GM12878 (cell line): Measurements from ENCODE around the gene POLA1. TPM values are rescaled to one million over a fixed set of nuclear protein-coding genes. Genes with fewer than 3 reads are reported as not detected.
A peak's percentile ranks its signal among the peaks of the same experiment; 100 is the strongest.

ENCODE experiments used
- ATAC-seq: fragments of 200-7000 bp; cut with Tn5 transposase; 3 replicates; pipeline ENCODE4 v1.9.1; 2020; ENCODE audit warnings: mild to moderate bottlenecking, moderate library complexity
- BruUV-seq: library from RNA; stranded (reverse); fragments of 400-500 nt; replicated peaks from 2 replicates; lab custom pipeline; 2021; lab: Mats Ljungman, UMichigan
- CTCF ChIA-PET: fragments of 300-600 bp; sonication (Branson Sonifier 250); formaldehyde crosslinking; extraction: SDS; loops from one replicate; lab custom pipeline; 2021; ENCODE audit warnings: inconsistent platforms; lab: Yijun Ruan, JAX
- POLR2A ChIA-PET: fragments of 350-600 bp; formaldehyde crosslinking; extraction: SDS; loops from one replicate; lab custom pipeline; 2021; ENCODE audit warnings: inconsistent platforms; lab: Charles Lee
- RAD21 ChIA-PET: fragments of 300-600 bp; sonication (Branson Sonifier 250); formaldehyde crosslinking; loops from one replicate; lab custom pipeline; 2023; ENCODE audit warnings: antibody characterized with exemption; ENCODE audit not compliant: unreplicated experiment; lab: Charles Lee
- SMC1A ChIA-PET: fragments of 300-600 bp; sonication (Branson Sonifier 250); formaldehyde crosslinking; loops from one replicate; lab custom pipeline; 2023; ENCODE audit not compliant: unreplicated experiment, uncharacterized antibody; lab: Charles Lee
- DNase-seq: peaks from one replicate; pipeline ENCODE4 v3.0.0-alpha.2; 2011; ENCODE audit warnings: low read depth, low spot score
- FAIRE-seq: peaks from 3 replicates; lab custom pipeline; 2011; peaks lifted over from hg19 to GRCh38; lab: Jason Lieb, UNC
- H2AFZ ChIP-seq: 2 replicates; pipeline ENCODE4 v1.6.0; 2011; ENCODE audit warnings: low read depth, low read length, control low read depth; ENCODE audit not compliant: control insufficient read depth
- H3K27ac ChIP-seq: 2 replicates; pipeline ENCODE4 v1.5.1; 2011; ENCODE audit warnings: control low read depth; ENCODE audit not compliant: control insufficient read depth, insufficient read depth
- H3K27me3 ChIP-seq, 2 experiments: replicated peaks in 1 of 2; 2 replicates each; pipeline versions ENCODE4 v1.6.0 to v1.6.1; 2011; ENCODE audit warnings: low read length in 1 of 2; ENCODE audit not compliant: control insufficient read depth in 2 of 2, insufficient read depth in 2 of 2
- H3K36me3 ChIP-seq, 2 experiments: 2 replicates each; pipeline ENCODE4 v1.5.1; 2011; ENCODE audit warnings: low read length in 1 of 2; ENCODE audit not compliant: control insufficient read depth in 2 of 2, insufficient read depth in 2 of 2
- H3K4me1 ChIP-seq: 2 replicates; pipeline ENCODE4 v1.6.1; 2011; ENCODE audit warnings: mild to moderate bottlenecking, low read length, moderate library complexity, mixed read lengths; ENCODE audit not compliant: control insufficient read depth, insufficient read depth
- H3K4me2 ChIP-seq: 2 replicates; pipeline ENCODE4 v1.6.0; 2011; ENCODE audit warnings: control low read depth; ENCODE audit not compliant: control insufficient read depth, insufficient read depth
- H3K4me3 ChIP-seq: fragments of 200-600 bp; sonication (generic); 2 replicates; pipeline ENCODE4 v1.5.1; 2016
- H3K79me2 ChIP-seq: 2 replicates; pipeline ENCODE4 v1.6.0; 2011; ENCODE audit warnings: low read length; ENCODE audit not compliant: control insufficient read depth, insufficient read depth
- H3K9ac ChIP-seq: 2 replicates; pipeline ENCODE4 v1.8.0; 2011; ENCODE audit warnings: low read length, control low read depth, mixed read lengths; ENCODE audit not compliant: control insufficient read depth, insufficient read depth
- H3K9me3 ChIP-seq: replicated peaks from 3 replicates; pipeline ENCODE4 v1.5.1; 2011; ENCODE audit warnings: mild to moderate bottlenecking, low read length; ENCODE audit not compliant: control insufficient read depth, insufficient read depth
- H4K20me1 ChIP-seq: 2 replicates; pipeline ENCODE4 v1.6.0; 2011; ENCODE audit not compliant: control insufficient read depth, insufficient read depth
- BRCA1 ChIP-seq: IDR thresholded peaks from 2 replicates; pipeline ENCODE4 v1.6.1; 2011; ENCODE audit warnings: low read depth, low read length, improper control_type of control experiment
- CHD4 ChIP-seq: fragments of 200-600 bp; sonication (generic); IDR thresholded peaks from 2 replicates; pipeline ENCODE4 v1.6.1; 2016; ENCODE audit warnings: mild to moderate bottlenecking
- CREM ChIP-seq: IDR thresholded peaks from 2 replicates; pipeline ENCODE4 v1.6.1; 2014; ENCODE audit warnings: antibody characterized with exemption, low read depth
- EED ChIP-seq: sonication (generic); IDR thresholded peaks from 2 replicates; pipeline ENCODE4 v1.6.1; 2016; ENCODE audit warnings: antibody characterized with exemption, low read depth
- EGR1 ChIP-seq, 2 experiments: IDR thresholded peaks; 1 replicate in 1 of 2; 2 replicates in 1 of 2; pipeline ENCODE4 v1.6.1; 2011 to 2012; ENCODE audit warnings: low read depth in 2 of 2, low read length in 2 of 2, borderline replicate concordance in 1 of 2, mild to moderate bottlenecking in 1 of 2, moderate library complexity in 1 of 2
- EP300 ChIP-seq, 2 experiments: fragments of 150-350 bp in 1 of 2; IDR thresholded peaks; 2 replicates each; pipeline ENCODE4 v1.6.1; 2011 to 2012; ENCODE audit warnings: low read depth in 2 of 2, low read length in 2 of 2, borderline replicate concordance in 1 of 2, improper control_type of control experiment in 1 of 2, inconsistent platforms in 1 of 2; ENCODE audit not compliant: control insufficient read depth in 1 of 2
- MEF2B ChIP-seq: fragments of 450-650 bp; IDR thresholded peaks from 2 replicates; pipeline ENCODE4 v1.6.1; 2018; ENCODE audit warnings: mild to moderate bottlenecking, moderate library complexity; ENCODE audit not compliant: partially characterized antibody, poor library complexity, severe bottlenecking
- MYB ChIP-seq: fragments of 150-350 bp; IDR thresholded peaks from 2 replicates; pipeline ENCODE4 v1.6.1; 2014; ENCODE audit warnings: mild to moderate bottlenecking, low read depth, low read length, borderline replicate concordance
- POLR2A ChIP-seq: IDR thresholded peaks from 2 replicates; pipeline ENCODE4 v1.6.1; 2011; ENCODE audit warnings: low read depth, mild to moderate bottlenecking, low read length
- RUNX3 ChIP-seq: IDR thresholded peaks from 2 replicates; pipeline ENCODE4 v1.6.1; 2012; ENCODE audit warnings: low read length, inconsistent platforms
- SMAD5 ChIP-seq: IDR thresholded peaks from 2 replicates; pipeline ENCODE4 v1.6.1; 2016; ENCODE audit warnings: antibody characterized with exemption, low read depth
- TBL1XR1 ChIP-seq: IDR thresholded peaks from 2 replicates; pipeline ENCODE4 v1.6.1; 2012; ENCODE audit warnings: low read depth, low read length, improper control_type of control experiment
- WRNIP1 ChIP-seq: IDR thresholded peaks from 2 replicates; pipeline ENCODE4 v1.6.1; 2011; ENCODE audit warnings: low read depth, low read length, improper control_type of control experiment, borderline replicate concordance
- ZNF384 ChIP-seq: IDR thresholded peaks from 2 replicates; pipeline ENCODE4 v1.6.1; 2012; ENCODE audit warnings: low read depth, mild to moderate bottlenecking, low read length, improper control_type of control experiment, borderline replicate concordance
- WGBS: methylation state at CpG from one replicate; pipeline ENCODE4 v1.1.6; 2016; ENCODE audit warnings: low lambda C conversion rate; ENCODE audit not compliant: insufficient replicate concordance, insufficient coverage; ENCODE audit errors: missing lambda C conversion rate; 5-methylcytosine and 5-hydroxymethylcytosine counted together
- in situ Hi-C: fragments of 300-500 bp; cut with MboI; formaldehyde crosslinking; loops from 9 replicates; pipeline ENCODE4 v1.14.3; 2018; ENCODE audit warnings: mixed read lengths
- intact Hi-C: fragments of 100-400 bp; cut with micrococcal nuclease; formaldehyde crosslinking; loops from one replicate; pipeline ENCODE4 v1.14.2; 2022; ENCODE audit not compliant: unreplicated experiment
- polyA plus RNA-seq, 11 experiments: library from polyadenylated mRNA; depleted of rRNA in 4 of 11; unstranded in 6 of 11; stranded (reverse) in 5 of 11; fragments of >200 nt; fragmentation: Nextera tagmentation in 4 of 11; fragmentation: Illumina TruSeq in 1 of 11; extraction: Ambion mirVana in 4 of 11; extraction: Trizol in 1 of 11; gene quantifications; 1 replicate in 1 of 11; 2 replicates in 10 of 11; pipeline versions ENCODE4 v1.2.1 to v1.2.3, GENCODE V29; 2011 to 2016; ENCODE audit warnings: inconsistent platforms in 2 of 11, missing spikeins in 2 of 11, low read depth in 1 of 11
- total RNA-seq, 4 experiments: library from RNA; depleted of rRNA in 3 of 4; stranded (reverse); fragments of >200 nt in 3 of 4; fragmentation: Illumina TruSeq in 1 of 4; extraction: Trizol in 1 of 4; gene quantifications; 2 replicates each; pipeline versions ENCODE4 v1.2.1 to v1.2.3, GENCODE V29; 2013 to 2021
- TF ChIP-seq, protein P1 (sequence below): fragments of 450-650 bp; IDR thresholded peaks from 2 replicates; pipeline ENCODE4 v1.6.1; 2014; ENCODE audit warnings: mild to moderate bottlenecking
- TF ChIP-seq, protein P2 (sequence below): IDR thresholded peaks from 2 replicates; pipeline ENCODE4 v1.6.1; 2012; ENCODE audit warnings: low read length, inconsistent platforms

The POLA1 gene
- total and polyA plus RNA-seq, 10 of the 15 experiments (the other 5 are each of a cell fraction or from before 2014, with no cell fraction given), result 6.5 to 34.7 (median 24.8) TPM

DNA sequence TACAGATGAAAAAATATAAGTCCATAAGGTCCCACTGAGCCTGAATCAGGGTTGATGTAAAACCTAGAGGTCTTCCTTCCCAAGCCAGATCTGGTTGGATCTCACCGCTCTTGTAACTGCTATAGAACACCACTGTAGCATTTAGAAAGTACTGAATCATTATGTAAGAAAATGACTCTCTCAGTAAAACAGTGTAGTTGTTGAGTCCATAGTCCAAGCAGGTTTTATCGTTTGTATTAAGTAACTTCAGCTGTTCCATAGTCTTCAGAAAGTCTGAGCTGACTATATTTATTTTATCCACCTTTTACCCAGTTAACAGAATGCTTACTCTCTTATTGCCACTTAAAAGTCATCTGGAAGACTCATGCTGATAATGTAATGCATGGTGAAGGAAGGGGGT lies 82.2 kb downstream of the POLA1 start:
- DNase-seq, result no peak
- WGBS, result 41% methylated on average over 2 of the region's 2 CpGs
- ChIA-PET SMC1A (interaction anchor here (1.2 to 2.6 kb wide), 2 partner anchors 9 to 23 kb away, joined by 4 to 12 read pairs; no protein-coding TSS in a partner anchor), RAD21 (no interaction called here), CTCF (interaction anchor here (1.5 to 2.1 kb wide), 2 partner anchors 9 to 63 kb away, joined by 3 to 10 read pairs; no protein-coding TSS in a partner anchor), POLR2A (interaction anchor here (1.4 kb wide), 1 partner anchor 368 kb away, joined by 3 read pairs; no protein-coding TSS in a partner anchor)
- Histone ChIP-seq H3K4me2 (no peak overlapping the region), H3K4me3 (no peak overlapping the region), H3K9me3 (no peaks in the 10 kb centered on the region), H4K20me1 (no peaks in the 10 kb centered on the region), H2AFZ (no peak overlapping the region), H3K79me2 (no peaks in the 10 kb centered on the region), H3K36me3 (no peaks in the 10 kb centered on the region), H3K27ac (no peak overlapping the region), H3K9ac (no peak overlapping the region), H3K27me3 (no peaks in the 10 kb centered on the region), H3K4me1 (peaks cover 13% of the 10 kb centered on the region)
- in situ Hi-C loops, result no loop called here
- FAIRE-seq, result no peak
- intact Hi-C loops, result no loop called here
- TF ChIP-seq ZNF384 (no peak), POLR2A (no peak), RUNX3 (no peak), MYB (no peak)
- ATAC-seq, result no peak
- BruUV-seq, result no TSS peak

DNA sequence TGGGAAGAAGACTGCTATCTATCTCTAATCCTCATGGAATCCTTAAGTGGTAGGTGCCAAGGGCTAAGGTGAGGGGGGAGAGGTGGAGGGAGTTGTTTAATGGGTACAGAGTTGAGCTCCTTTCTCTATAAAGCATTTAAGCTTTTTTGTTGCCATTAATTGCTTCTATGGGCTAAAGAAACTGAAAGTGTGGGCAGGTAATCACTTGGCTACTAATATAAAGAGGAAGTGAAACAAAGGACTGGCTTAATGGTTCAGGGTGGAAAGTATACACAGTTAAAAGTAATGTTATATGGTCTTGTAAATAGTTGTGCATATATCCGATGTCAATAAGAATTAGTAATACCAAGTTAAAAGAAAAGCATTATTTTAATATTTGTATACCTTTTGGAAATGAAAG lies 83.9 kb downstream of the POLA1 start:
- DNase-seq, result peak; percentile 45
- 43% methylated on average over 1 of the region's 1 CpG for WGBS
- no peak overlapping the region for H3K9ac ChIP-seq
- ChIA-PET RAD21 (interaction anchor here (0.9 kb wide), 1 partner anchor 29 kb away, joined by 3 read pairs; no protein-coding TSS in a partner anchor), CTCF (interaction anchor here (1.3 to 2.1 kb wide), 3 partner anchors 11 to 25 kb away, joined by 3 to 10 read pairs (median 7); no protein-coding TSS in a partner anchor), POLR2A (interaction anchor here (1.4 kb wide), 1 partner anchor 16 kb away, joined by 3 read pairs; no protein-coding TSS in a partner anchor), SMC1A (interaction anchor here (1.3 to 2.6 kb wide), 4 partner anchors 11 to 29 kb away, joined by 3 to 12 read pairs (median 6); no protein-coding TSS in a partner anchor)
- H3K4me1 ChIP-seq, result peaks cover 13% of the 10 kb centered on the region
- no peak overlapping the region for H2AFZ ChIP-seq
- H3K79me2 ChIP-seq, result no peaks in the 10 kb centered on the region
- in situ Hi-C loops (no loop called here), intact Hi-C loops (no loop called here)
- no peak overlapping the region for H3K4me3 ChIP-seq
- ATAC-seq, result peak; percentile 98
- H3K4me2 ChIP-seq, result no peak overlapping the region; the same call in 1 of the 2 replicates
- H3K27ac ChIP-seq, result no peak overlapping the region
- H3K27me3 ChIP-seq, result no peaks in the 10 kb centered on the region
- no TSS peak for BruUV-seq
- peak; percentile 95 for FAIRE-seq
- H3K36me3 ChIP-seq, result no peaks in the 10 kb centered on the region
- H3K9me3 ChIP-seq, result no peaks in the 10 kb centered on the region
- no peaks in the 10 kb centered on the region for H4K20me1 ChIP-seq
- TF ChIP-seq MEF2B, result no peak
- TF ChIP-seq EGR1 (IDR thresholded peaks at IDR 0.05; ENCODE audit: borderline replicate concordance in 1 of 2, low read depth in 2 of 2, low read length in 2 of 2), result no peak
- no peak for TF ChIP-seq BRCA1
- no peak for TF ChIP-seq EED
- TF ChIP-seq, protein P1, sequence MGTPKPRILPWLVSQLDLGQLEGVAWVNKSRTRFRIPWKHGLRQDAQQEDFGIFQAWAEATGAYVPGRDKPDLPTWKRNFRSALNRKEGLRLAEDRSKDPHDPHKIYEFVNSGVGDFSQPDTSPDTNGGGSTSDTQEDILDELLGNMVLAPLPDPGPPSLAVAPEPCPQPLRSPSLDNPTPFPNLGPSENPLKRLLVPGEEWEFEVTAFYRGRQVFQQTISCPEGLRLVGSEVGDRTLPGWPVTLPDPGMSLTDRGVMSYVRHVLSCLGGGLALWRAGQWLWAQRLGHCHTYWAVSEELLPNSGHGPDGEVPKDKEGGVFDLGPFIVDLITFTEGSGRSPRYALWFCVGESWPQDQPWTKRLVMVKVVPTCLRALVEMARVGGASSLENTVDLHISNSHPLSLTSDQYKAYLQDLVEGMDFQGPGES, result no peak
- no peak for TF ChIP-seq SMAD5
- peak; percentile 11 to 90; a peak in 2 of 4 replicates for TF ChIP-seq EP300 (IDR thresholded peaks at IDR 0.05; ENCODE audit: borderline replicate concordance in 1 of 2, control insufficient read depth in 1 of 2, low read depth in 2 of 2, low read length in 2 of 2)
- TF ChIP-seq, protein P2, sequence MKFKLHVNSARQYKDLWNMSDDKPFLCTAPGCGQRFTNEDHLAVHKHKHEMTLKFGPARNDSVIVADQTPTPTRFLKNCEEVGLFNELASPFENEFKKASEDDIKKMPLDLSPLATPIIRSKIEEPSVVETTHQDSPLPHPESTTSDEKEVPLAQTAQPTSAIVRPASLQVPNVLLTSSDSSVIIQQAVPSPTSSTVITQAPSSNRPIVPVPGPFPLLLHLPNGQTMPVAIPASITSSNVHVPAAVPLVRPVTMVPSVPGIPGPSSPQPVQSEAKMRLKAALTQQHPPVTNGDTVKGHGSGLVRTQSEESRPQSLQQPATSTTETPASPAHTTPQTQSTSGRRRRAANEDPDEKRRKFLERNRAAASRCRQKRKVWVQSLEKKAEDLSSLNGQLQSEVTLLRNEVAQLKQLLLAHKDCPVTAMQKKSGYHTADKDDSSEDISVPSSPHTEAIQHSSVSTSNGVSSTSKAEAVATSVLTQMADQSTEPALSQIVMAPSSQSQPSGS, result no peak
- no peak for TF ChIP-seq TBL1XR1
- TF ChIP-seq WRNIP1, result no peak
- no peak for TF ChIP-seq CREM
- no peak for TF ChIP-seq CHD4
